K562 (cell line): Measurements from ENCODE around the gene S100P. TPM values are rescaled to one million over a fixed set of nuclear protein-coding genes. Genes with fewer than 3 reads are reported as not detected.

ENCODE experiments used
- BACH1 ChIP-seq: fragments of 200-800 bp; sonication (Bioruptor generic); IDR thresholded peaks from 2 replicates; pipeline ENCODE4 v1.6.1; 2016; ENCODE audit warnings: missing genetic modification characterization, missing compliant biosample characterization
- DDX20 ChIP-seq: fragments of 450-650 bp; IDR thresholded peaks from 2 replicates; pipeline ENCODE4 v1.6.1; 2016; ENCODE audit warnings: missing genetic modification characterization, low read depth, mild to moderate bottlenecking, missing compliant biosample characterization, moderate library complexity
- HEY1 ChIP-seq: fragments of 250-450 bp; sonication (Bioruptor Pico); IDR thresholded peaks from 2 replicates; pipeline ENCODE4 v1.5.0; 2020; ENCODE audit warnings: mild to moderate bottlenecking, moderate library complexity, borderline replicate concordance
- HMG20A ChIP-seq: fragments of 450-650 bp; formaldehyde crosslinking; conservative IDR thresholded peaks from 2 replicates; pipeline ENCODE4 v1.4.0; 2020; ENCODE audit warnings: mild to moderate bottlenecking, mixed read lengths
- HMG20B ChIP-seq: fragments of 250-450 bp; sonication (Bioruptor Pico); IDR thresholded peaks from 2 replicates; pipeline ENCODE4 v1.5.0; 2021; ENCODE audit warnings: mild to moderate bottlenecking
- IRF2 ChIP-seq: sonication (generic); formaldehyde crosslinking; IDR thresholded peaks from 2 replicates; pipeline ENCODE4 v1.8.1; 2022; ENCODE audit warnings: mild to moderate bottlenecking, missing genetic modification reagents
- JUND ChIP-seq, 2 experiments: IDR thresholded peaks; 2 replicates in 1 of 2; 3 replicates in 1 of 2; pipeline ENCODE4 v1.6.1; 2011; ENCODE audit warnings: borderline replicate concordance in 2 of 2, low read depth in 2 of 2, low read length in 2 of 2, improper control_type of control experiment in 1 of 2, missing biosample characterization in 1 of 2, missing genetic modification characterization in 1 of 2, missing genetic modification reagents in 1 of 2
- NFXL1 ChIP-seq: fragments of 450-650 bp; formaldehyde crosslinking; IDR thresholded peaks from 2 replicates; pipeline ENCODE4 v1.4.0; 2021; ENCODE audit warnings: mild to moderate bottlenecking
- PHB ChIP-seq: fragments of 250-450 bp; sonication (Bioruptor Pico); IDR thresholded peaks from 2 replicates; pipeline ENCODE4 v1.5.0; 2021
- POU5F1 ChIP-seq: fragments of 150-350 bp; IDR thresholded peaks from 2 replicates; pipeline ENCODE4 v1.6.1; 2014; ENCODE audit warnings: borderline replicate concordance, low read length, low read depth, mild to moderate bottlenecking; ENCODE audit not compliant: partially characterized antibody
- PRDM10 ChIP-seq: fragments of 450-650 bp; IDR thresholded peaks from 2 replicates; pipeline ENCODE4 v1.6.1; 2018; ENCODE audit not compliant: partially characterized antibody
- RBM14 ChIP-seq: fragments of 200-400 bp; formaldehyde crosslinking; IDR thresholded peaks from 2 replicates; pipeline ENCODE4 v1.6.1; 2018; ENCODE audit warnings: low read depth, mild to moderate bottlenecking, low read length, moderate library complexity, borderline replicate concordance; ENCODE audit not compliant: insufficient read depth
- SMC3 ChIP-seq: conservative IDR thresholded peaks from 2 replicates; pipeline ENCODE4 v1.6.1; 2011; ENCODE audit warnings: low read depth, low read length, improper control_type of control experiment; ENCODE audit not compliant: insufficient read depth
- ZBED1 ChIP-seq: IDR thresholded peaks from 2 replicates; pipeline ENCODE4 v1.6.1; 2014
- ZBTB17 ChIP-seq: fragments of 450-650 bp; formaldehyde crosslinking; IDR thresholded peaks from 2 replicates; pipeline ENCODE4 v1.4.0; 2020; ENCODE audit warnings: mild to moderate bottlenecking
- ZNF146 ChIP-seq: IDR thresholded peaks from one replicate; pipeline ENCODE4 v1.6.1; 2018; ENCODE audit warnings: missing compliant biosample characterization; ENCODE audit not compliant: unreplicated experiment
- ZNF24 ChIP-seq: fragments of 450-650 bp; IDR thresholded peaks from 2 replicates; pipeline ENCODE4 v1.6.1; 2016
- ZNF408 ChIP-seq: fragments of 250-450 bp; sonication (Bioruptor Pico); IDR thresholded peaks from 2 replicates; pipeline ENCODE4 v1.4.0; 2020; ENCODE audit warnings: low read depth, mild to moderate bottlenecking, moderate library complexity
- ZNF764 ChIP-seq: fragments of 250-450 bp; sonication (Bioruptor Pico); IDR thresholded peaks from 2 replicates; pipeline ENCODE4 v1.4.0; 2020; ENCODE audit warnings: low read depth, mild to moderate bottlenecking, moderate library complexity
- polyA plus RNA-seq, 8 experiments: library from polyadenylated mRNA; depleted of rRNA in 4 of 8; stranded (reverse) in 5 of 8; unstranded in 3 of 8; fragments of >200 nt; fragmentation: Nextera tagmentation in 2 of 8; fragmentation: Illumina TruSeq in 1 of 8; extraction: Ambion mirVana in 2 of 8; extraction: Trizol in 1 of 8; gene quantifications; 2 replicates each; pipeline versions ENCODE4 v1.2.1 to v1.2.3, GENCODE V29; 2011 to 2014; ENCODE audit warnings: inconsistent platforms in 1 of 8, missing spikeins in 1 of 8
- total RNA-seq, 7 experiments: library from RNA; depleted of rRNA in 6 of 7; stranded (reverse); fragments of >200 nt in 6 of 7; fragmentation: Illumina TruSeq in 2 of 7; extraction: Trizol in 2 of 7; gene quantifications; 2 replicates each; pipeline versions ENCODE4 v1.2.1 to v1.2.3, GENCODE V29; 2011 to 2021; ENCODE audit warnings: low replicate concordance in 1 of 7
- TF ChIP-seq, protein P1 (sequence below): sonication (generic); formaldehyde crosslinking; IDR thresholded peaks from 2 replicates; pipeline ENCODE4 v1.8.1; 2023; ENCODE audit warnings: missing genetic modification reagents, mild to moderate bottlenecking, borderline replicate concordance

S100P gene
- total and polyA plus RNA-seq, 9 of the 15 experiments (the other 6 are each of a cell fraction or from before 2014, with no cell fraction given): 4.1 to 23.8 (median 7.5) TPM

GRCh38 chr4:6709230-6710114, 15.8 kb downstream of the S100P start, which contains the start of gene MRFAP1L1 (continued):
- TF ChIP-seq, protein P1, sequence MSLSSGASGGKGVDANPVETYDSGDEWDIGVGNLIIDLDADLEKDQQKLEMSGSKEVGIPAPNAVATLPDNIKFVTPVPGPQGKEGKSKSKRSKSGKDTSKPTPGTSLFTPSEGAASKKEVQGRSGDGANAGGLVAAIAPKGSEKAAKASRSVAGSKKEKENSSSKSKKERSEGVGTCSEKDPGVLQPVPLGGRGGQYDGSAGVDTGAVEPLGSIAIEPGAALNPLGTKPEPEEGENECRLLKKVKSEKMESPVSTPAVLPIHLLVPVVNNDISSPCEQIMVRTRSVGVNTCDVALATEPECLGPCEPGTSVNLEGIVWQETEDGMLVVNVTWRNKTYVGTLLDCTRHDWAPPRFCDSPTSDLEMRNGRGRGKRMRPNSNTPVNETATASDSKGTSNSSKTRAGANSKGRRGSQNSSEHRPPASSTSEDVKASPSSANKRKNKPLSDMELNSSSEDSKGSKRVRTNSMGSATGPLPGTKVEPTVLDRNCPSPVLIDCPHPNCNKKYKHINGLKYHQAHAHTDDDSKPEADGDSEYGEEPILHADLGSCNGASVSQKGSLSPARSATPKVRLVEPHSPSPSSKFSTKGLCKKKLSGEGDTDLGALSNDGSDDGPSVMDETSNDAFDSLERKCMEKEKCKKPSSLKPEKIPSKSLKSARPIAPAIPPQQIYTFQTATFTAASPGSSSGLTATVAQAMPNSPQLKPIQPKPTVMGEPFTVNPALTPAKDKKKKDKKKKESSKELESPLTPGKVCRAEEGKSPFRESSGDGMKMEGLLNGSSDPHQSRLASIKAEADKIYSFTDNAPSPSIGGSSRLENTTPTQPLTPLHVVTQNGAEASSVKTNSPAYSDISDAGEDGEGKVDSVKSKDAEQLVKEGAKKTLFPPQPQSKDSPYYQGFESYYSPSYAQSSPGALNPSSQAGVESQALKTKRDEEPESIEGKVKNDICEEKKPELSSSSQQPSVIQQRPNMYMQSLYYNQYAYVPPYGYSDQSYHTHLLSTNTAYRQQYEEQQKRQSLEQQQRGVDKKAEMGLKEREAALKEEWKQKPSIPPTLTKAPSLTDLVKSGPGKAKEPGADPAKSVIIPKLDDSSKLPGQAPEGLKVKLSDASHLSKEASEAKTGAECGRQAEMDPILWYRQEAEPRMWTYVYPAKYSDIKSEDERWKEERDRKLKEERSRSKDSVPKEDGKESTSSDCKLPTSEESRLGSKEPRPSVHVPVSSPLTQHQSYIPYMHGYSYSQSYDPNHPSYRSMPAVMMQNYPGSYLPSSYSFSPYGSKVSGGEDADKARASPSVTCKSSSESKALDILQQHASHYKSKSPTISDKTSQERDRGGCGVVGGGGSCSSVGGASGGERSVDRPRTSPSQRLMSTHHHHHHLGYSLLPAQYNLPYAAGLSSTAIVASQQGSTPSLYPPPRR: no peak
- TF ChIP-seq HMG20A (CRISPR knock-in tag): no peak
- peak; percentile 49; the same call in 1 of the 2 replicates for TF ChIP-seq ZBTB17 (CRISPR knock-in tag)
- TF ChIP-seq JUND (IDR thresholded peaks at IDR 0.05; ENCODE audit: borderline replicate concordance, low read depth, low read length): peak; percentile 5; the same call in 1 of the 2 replicates
- TF ChIP-seq JUND (tag; IDR thresholded peaks at IDR 0.05; ENCODE audit: borderline replicate concordance, low read depth, low read length): no peak; the same call in 2 of the 3 replicates
- TF ChIP-seq BACH1: no peak
- no peak for TF ChIP-seq HMG20B (CRISPR knock-in tag)
- TF ChIP-seq ZNF24: no peak
- no peak for TF ChIP-seq NFXL1
- TF ChIP-seq IRF2 (CRISPR knock-in tag): no peak
- TF ChIP-seq ZNF764: no peak
- no peak for TF ChIP-seq SMC3
- TF ChIP-seq HEY1 (CRISPR knock-in tag): no peak
- TF ChIP-seq ZBED1: no peak
- no peak for TF ChIP-seq ZNF408 (CRISPR knock-in tag)
- TF ChIP-seq ZNF146: no peak
- TF ChIP-seq POU5F1: no peak
- TF ChIP-seq PHB (CRISPR knock-in tag): no peak
- no peak for TF ChIP-seq DDX20 (tag)
- no peak for TF ChIP-seq RBM14
- peak; percentile 83 for TF ChIP-seq PRDM10
